ENCODE results near the gene KCNF1. TPM values are rescaled to one million over a fixed set of nuclear protein-coding genes. Genes with fewer than 3 reads are reported as not detected.

KCNF1 gene
- total RNA-seq, 4 donors from 2014 or later, result not detected

- TF ChIP-seq EP300 (IDR thresholded peaks at IDR 0.05) (no peak), CTCF (IDR thresholded peaks at IDR 0.05) (no peak), POLR2A (IDR thresholded peaks at IDR 0.05) (no peak), POLR2AphosphoS5 (IDR thresholded peaks at IDR 0.05) (no peak)
- no peak for DNase-seq (ENCODE audit: low spot score in 2 of 2)
- no peaks in the 10 kb centered on the region for H3K9me3 ChIP-seq
- no peak overlapping the region for H3K27ac ChIP-seq
- no peaks in the 10 kb centered on the region for H3K4me1 ChIP-seq
- H3K4me3 ChIP-seq, result no peak overlapping the region
- peaks cover 26% of the 10 kb centered on the region for H3K27me3 ChIP-seq
- no peaks in the 10 kb centered on the region for H3K36me3 ChIP-seq
- WGBS, result 90% methylated on average over 5 of the region's 5 CpGs
Observed at GRCh38 chr2:10891848-10892247, 19.9 kb upstream of the KCNF1 start.

GRCh38 chr2:10892316-10892715 is 19.4 kb upstream of the KCNF1 start:
- Histone ChIP-seq H3K4me3 (no peak overlapping the region), H3K36me3 (no peaks in the 10 kb centered on the region), H3K9me3 (no peaks in the 10 kb centered on the region), H3K27ac (no peak overlapping the region), H3K4me1 (no peaks in the 10 kb centered on the region), H3K27me3 (peaks cover 22% of the 10 kb centered on the region)
- TF ChIP-seq EP300 (IDR thresholded peaks at IDR 0.05) (no peak), POLR2A (IDR thresholded peaks at IDR 0.05) (no peak), POLR2AphosphoS5 (IDR thresholded peaks at IDR 0.05) (no peak), CTCF (IDR thresholded peaks at IDR 0.05) (no peak)
- DNase-seq (ENCODE audit: low spot score in 2 of 2), result no peak

GRCh38 chr2:10892796-10893350 is 18.9 kb upstream of the KCNF1 start:
- peaks cover 22% of the 10 kb centered on the region for H3K27me3 ChIP-seq
- H3K36me3 ChIP-seq, result no peaks in the 10 kb centered on the region
- DNase-seq (ENCODE audit: low spot score in 2 of 2), result peak in 1 of 2 donors; percentile 64
- no peak for TF ChIP-seq POLR2AphosphoS5 (IDR thresholded peaks at IDR 0.05)
- TF ChIP-seq EP300 (IDR thresholded peaks at IDR 0.05), result no peak
- no peak for TF ChIP-seq POLR2A (IDR thresholded peaks at IDR 0.05)
- no peak for TF ChIP-seq CTCF (IDR thresholded peaks at IDR 0.05)
- no peak overlapping the region for H3K27ac ChIP-seq
- H3K9me3 ChIP-seq, result no peaks in the 10 kb centered on the region
- 94% methylated on average over 4 of the region's 5 CpGs for WGBS
- no peak overlapping the region for H3K4me3 ChIP-seq
- H3K4me1 ChIP-seq, result no peaks in the 10 kb centered on the region

GRCh38 chr2:10894264-10894935 is 17.3 kb upstream of the KCNF1 start:
- peak in 1 of 2 donors; percentile 12 for DNase-seq (ENCODE audit: low spot score in 2 of 2)
- no peak overlapping the region for H3K27ac ChIP-seq
- H3K9me3 ChIP-seq, result no peaks in the 10 kb centered on the region
- H3K36me3 ChIP-seq, result no peaks in the 10 kb centered on the region
- peaks cover 22% of the 10 kb centered on the region for H3K27me3 ChIP-seq
- no peaks in the 10 kb centered on the region for H3K4me1 ChIP-seq
- no peak overlapping the region for H3K4me3 ChIP-seq
- no peak for TF ChIP-seq CTCF (IDR thresholded peaks at IDR 0.05)
- TF ChIP-seq POLR2AphosphoS5 (IDR thresholded peaks at IDR 0.05), result no peak
- no peak for TF ChIP-seq EP300 (IDR thresholded peaks at IDR 0.05)
- 77% methylated on average over 4 of the region's 4 CpGs for WGBS

GRCh38 chr2:10895231-10895630 is 16.5 kb upstream of the KCNF1 start:
- no peak overlapping the region for H3K27ac ChIP-seq
- no peak overlapping the region for H3K4me3 ChIP-seq
- peak in 1 of 2 donors; percentile 7 for DNase-seq (ENCODE audit: low spot score in 2 of 2)
- H3K9me3 ChIP-seq, result no peaks in the 10 kb centered on the region
- no peaks in the 10 kb centered on the region for H3K36me3 ChIP-seq
- WGBS, result 92% methylated on average over 2 of the region's 2 CpGs
- no peaks in the 10 kb centered on the region for H3K4me1 ChIP-seq
- peaks cover 21% of the 10 kb centered on the region for H3K27me3 ChIP-seq
- no peak for TF ChIP-seq CTCF (IDR thresholded peaks at IDR 0.05)
- TF ChIP-seq POLR2AphosphoS5 (IDR thresholded peaks at IDR 0.05), result no peak
- TF ChIP-seq POLR2A (IDR thresholded peaks at IDR 0.05), result no peak
- no peak for TF ChIP-seq EP300 (IDR thresholded peaks at IDR 0.05)
